K562 (cell line): ENCODE data around the gene GAB2. TPM values are rescaled to one million over a fixed set of nuclear protein-coding genes. Genes with fewer than 3 reads are reported as not detected.

Source experiments
- AFF1 ChIP-seq, 2 experiments: fragments of 450-650 bp; IDR thresholded peaks; 2 replicates each; pipeline ENCODE4 v1.6.1; 2018; ENCODE audit warnings: mild to moderate bottlenecking in 2 of 2, low read depth in 1 of 2; ENCODE audit not compliant: partially characterized antibody in 2 of 2
- ETV1 ChIP-seq: fragments of 450-650 bp; conservative IDR thresholded peaks from 2 replicates; pipeline ENCODE4 v1.6.1; 2016; ENCODE audit warnings: missing genetic modification characterization, control low read depth, low read depth, missing compliant biosample characterization
- MCM2 ChIP-seq: fragments of 450-650 bp; IDR thresholded peaks from 2 replicates; pipeline ENCODE4 v1.6.1; 2017; ENCODE audit warnings: low read depth, mild to moderate bottlenecking
- RHOXF2B ChIP-seq: fragments of 250-450 bp; sonication (Bioruptor Pico); conservative IDR thresholded peaks from 2 replicates; pipeline ENCODE4 v1.5.1; 2021
- TCF3 ChIP-seq: sonication (generic); formaldehyde crosslinking; IDR thresholded peaks from 2 replicates; pipeline ENCODE4 v1.4.0; 2020; ENCODE audit warnings: mild to moderate bottlenecking, missing genetic modification reagents
- TSHZ1 ChIP-seq: fragments of 250-450 bp; sonication (Bioruptor Pico); IDR thresholded peaks from 2 replicates; pipeline ENCODE4 v1.4.0; 2020; ENCODE audit warnings: mild to moderate bottlenecking, moderate library complexity
- ZBTB11 ChIP-seq, 3 experiments: fragments of 200-800 bp in 1 of 3; fragments of 250-450 bp in 1 of 3; fragments of 450-650 bp in 1 of 3; sonication (Bioruptor Pico) in 1 of 3; sonication (Bioruptor generic) in 1 of 3; formaldehyde crosslinking in 1 of 3; IDR thresholded peaks; 2 replicates each; pipeline versions ENCODE4 v1.6.1 to v1.8.0; 2016 to 2022; ENCODE audit warnings: mild to moderate bottlenecking in 2 of 3, missing genetic modification characterization in 2 of 3, missing compliant biosample characterization in 1 of 3, moderate library complexity in 1 of 3
- ZNF133 ChIP-seq: fragments of 250-450 bp; sonication (Bioruptor Pico); IDR thresholded peaks from 2 replicates; pipeline ENCODE4 v1.4.0; 2020; ENCODE audit warnings: mild to moderate bottlenecking
- ZNF146 ChIP-seq: IDR thresholded peaks from one replicate; pipeline ENCODE4 v1.6.1; 2018; ENCODE audit warnings: missing compliant biosample characterization; ENCODE audit not compliant: unreplicated experiment
- polyA plus RNA-seq, 8 experiments: library from polyadenylated mRNA; depleted of rRNA in 4 of 8; stranded (reverse) in 5 of 8; unstranded in 3 of 8; fragments of >200 nt; fragmentation: Nextera tagmentation in 2 of 8; fragmentation: Illumina TruSeq in 1 of 8; extraction: Ambion mirVana in 2 of 8; extraction: Trizol in 1 of 8; gene quantifications; 2 replicates each; pipeline versions ENCODE4 v1.2.1 to v1.2.3, GENCODE V29; 2011 to 2014; ENCODE audit warnings: inconsistent platforms in 1 of 8, missing spikeins in 1 of 8
- total RNA-seq, 7 experiments: library from RNA; depleted of rRNA in 6 of 7; stranded (reverse); fragments of >200 nt in 6 of 7; fragmentation: Illumina TruSeq in 2 of 7; extraction: Trizol in 2 of 7; gene quantifications; 2 replicates each; pipeline versions ENCODE4 v1.2.1 to v1.2.3, GENCODE V29; 2011 to 2021; ENCODE audit warnings: low replicate concordance in 1 of 7
- TF ChIP-seq, protein P1 (sequence below): fragments of 450-650 bp; IDR thresholded peaks from 2 replicates; pipeline ENCODE4 v1.6.1; 2017; ENCODE audit warnings: mild to moderate bottlenecking, moderate library complexity
- TF ChIP-seq, protein P2 (sequence below): fragments of 450-650 bp; conservative IDR thresholded peaks from 2 replicates; pipeline ENCODE4 v1.6.1; 2016; ENCODE audit warnings: missing genetic modification characterization, low read depth, mild to moderate bottlenecking, control low read depth, missing compliant biosample characterization

Gene GAB2
- total and polyA plus RNA-seq, 9 of the 15 experiments (the other 6 are each of a cell fraction or from before 2014, with no cell fraction given) = 2.3 to 35.2 (median 16.1) TPM

DNA sequence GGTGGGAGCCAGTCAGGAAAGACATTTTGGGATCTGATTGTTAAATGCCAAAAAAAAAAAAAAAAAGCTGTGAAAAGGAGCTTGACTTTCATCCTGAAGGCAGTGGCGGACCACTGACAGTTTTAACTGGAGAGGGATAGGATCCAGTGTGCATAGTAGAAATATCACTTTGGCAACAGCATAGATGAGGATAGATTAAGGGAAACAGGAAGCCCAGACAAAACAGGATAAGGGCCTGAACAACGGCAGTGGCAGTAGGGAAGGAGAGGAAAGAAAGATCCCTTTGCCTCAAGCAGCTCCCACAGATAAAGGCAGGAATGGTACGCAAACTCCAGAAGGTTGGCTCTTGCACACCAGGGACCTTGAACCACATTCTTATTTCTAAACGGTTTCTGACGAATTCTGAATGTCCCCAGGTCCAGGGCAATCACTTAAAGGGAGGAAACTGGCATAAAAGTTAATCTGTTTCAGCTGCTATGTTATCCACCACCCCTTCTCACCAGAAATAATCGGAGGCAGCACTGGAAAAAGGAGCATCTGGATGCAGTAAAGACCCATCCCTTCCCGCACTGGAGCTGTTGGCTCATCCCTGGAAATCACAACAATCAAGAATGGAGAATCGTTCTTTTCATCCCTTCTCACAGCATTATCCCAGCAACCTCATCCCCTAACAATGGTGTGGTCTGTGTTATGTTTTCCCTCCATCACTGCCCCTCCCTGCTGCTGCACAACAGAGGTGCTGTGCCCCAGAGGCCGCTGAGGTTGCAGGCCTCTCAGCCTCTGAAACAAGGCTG lies 99.1 kb downstream of the GAB2 start (continued):
- TF ChIP-seq AFF1 (IDR thresholded peaks at IDR 0.05; ENCODE audit: low read depth in 1 of 2, partially characterized antibody in 2 of 2) (no peak), MCM2 (no peak), ZNF133 (CRISPR knock-in tag) (no peak), RHOXF2B (CRISPR knock-in tag) (no peak), ZNF146 (CRISPR knock-in tag) (no peak), TCF3 (0 out of 2 replicates have a peak, but pooled peaks have one; percentile 9), ZBTB11 (CRISPR knock-in tag; IDR thresholded peaks at IDR 0.05) (no peak), ETV1 (tag) (0 out of 2 replicates have a peak, but pooled peaks have one; percentile 19), TSHZ1 (CRISPR knock-in tag) (no peak)
- TF ChIP-seq, protein P1, sequence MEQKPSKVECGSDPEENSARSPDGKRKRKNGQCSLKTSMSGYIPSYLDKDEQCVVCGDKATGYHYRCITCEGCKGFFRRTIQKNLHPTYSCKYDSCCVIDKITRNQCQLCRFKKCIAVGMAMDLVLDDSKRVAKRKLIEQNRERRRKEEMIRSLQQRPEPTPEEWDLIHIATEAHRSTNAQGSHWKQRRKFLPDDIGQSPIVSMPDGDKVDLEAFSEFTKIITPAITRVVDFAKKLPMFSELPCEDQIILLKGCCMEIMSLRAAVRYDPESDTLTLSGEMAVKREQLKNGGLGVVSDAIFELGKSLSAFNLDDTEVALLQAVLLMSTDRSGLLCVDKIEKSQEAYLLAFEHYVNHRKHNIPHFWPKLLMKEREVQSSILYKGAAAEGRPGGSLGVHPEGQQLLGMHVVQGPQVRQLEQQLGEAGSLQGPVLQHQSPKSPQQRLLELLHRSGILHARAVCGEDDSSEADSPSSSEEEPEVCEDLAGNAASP = no peak
- TF ChIP-seq, protein P2, sequence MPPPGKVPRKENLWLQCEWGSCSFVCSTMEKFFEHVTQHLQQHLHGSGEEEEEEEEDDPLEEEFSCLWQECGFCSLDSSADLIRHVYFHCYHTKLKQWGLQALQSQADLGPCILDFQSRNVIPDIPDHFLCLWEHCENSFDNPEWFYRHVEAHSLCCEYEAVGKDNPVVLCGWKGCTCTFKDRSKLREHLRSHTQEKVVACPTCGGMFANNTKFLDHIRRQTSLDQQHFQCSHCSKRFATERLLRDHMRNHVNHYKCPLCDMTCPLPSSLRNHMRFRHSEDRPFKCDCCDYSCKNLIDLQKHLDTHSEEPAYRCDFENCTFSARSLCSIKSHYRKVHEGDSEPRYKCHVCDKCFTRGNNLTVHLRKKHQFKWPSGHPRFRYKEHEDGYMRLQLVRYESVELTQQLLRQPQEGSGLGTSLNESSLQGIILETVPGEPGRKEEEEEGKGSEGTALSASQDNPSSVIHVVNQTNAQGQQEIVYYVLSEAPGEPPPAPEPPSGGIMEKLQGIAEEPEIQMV (tag) = no peak
